Measurements from ENCODE around the gene PDE4D.

DNA sequence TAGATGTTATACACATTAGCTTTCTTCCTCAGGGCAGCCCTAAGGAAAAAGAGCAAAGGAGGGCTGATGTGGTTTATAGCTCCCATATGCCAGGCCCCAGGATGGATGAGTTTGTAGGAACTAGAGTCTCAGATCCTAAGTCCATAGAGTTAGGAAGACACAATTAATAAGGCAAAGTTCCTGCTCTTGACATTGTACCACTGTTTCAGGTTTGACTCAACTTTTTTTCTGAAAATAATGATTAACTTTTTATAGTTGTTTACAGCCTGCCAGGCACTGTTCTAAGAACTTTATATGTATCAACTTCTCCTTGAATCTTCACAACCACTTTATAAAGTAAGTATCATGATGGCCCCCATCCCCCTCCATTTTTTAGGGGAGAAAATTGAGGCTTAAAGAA lies 339.5 kb downstream of the PDE4D start:
- TF ChIP-seq, protein P1, sequence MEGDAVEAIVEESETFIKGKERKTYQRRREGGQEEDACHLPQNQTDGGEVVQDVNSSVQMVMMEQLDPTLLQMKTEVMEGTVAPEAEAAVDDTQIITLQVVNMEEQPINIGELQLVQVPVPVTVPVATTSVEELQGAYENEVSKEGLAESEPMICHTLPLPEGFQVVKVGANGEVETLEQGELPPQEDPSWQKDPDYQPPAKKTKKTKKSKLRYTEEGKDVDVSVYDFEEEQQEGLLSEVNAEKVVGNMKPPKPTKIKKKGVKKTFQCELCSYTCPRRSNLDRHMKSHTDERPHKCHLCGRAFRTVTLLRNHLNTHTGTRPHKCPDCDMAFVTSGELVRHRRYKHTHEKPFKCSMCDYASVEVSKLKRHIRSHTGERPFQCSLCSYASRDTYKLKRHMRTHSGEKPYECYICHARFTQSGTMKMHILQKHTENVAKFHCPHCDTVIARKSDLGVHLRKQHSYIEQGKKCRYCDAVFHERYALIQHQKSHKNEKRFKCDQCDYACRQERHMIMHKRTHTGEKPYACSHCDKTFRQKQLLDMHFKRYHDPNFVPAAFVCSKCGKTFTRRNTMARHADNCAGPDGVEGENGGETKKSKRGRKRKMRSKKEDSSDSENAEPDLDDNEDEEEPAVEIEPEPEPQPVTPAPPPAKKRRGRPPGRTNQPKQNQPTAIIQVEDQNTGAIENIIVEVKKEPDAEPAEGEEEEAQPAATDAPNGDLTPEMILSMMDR (conservative IDR thresholded peaks at IDR 0.05; ENCODE audit: low read depth, low read length), result no peak
- TF ChIP-seq POLR2A (IDR thresholded peaks at IDR 0.05; ENCODE audit: low read depth, low read length) (no peak), RFX5 (IDR thresholded peaks at IDR 0.05; ENCODE audit: low read depth, low read length) (no peak), BHLHE40 (IDR thresholded peaks at IDR 0.05; ENCODE audit: low read depth, low read length) (no peak), FOS (IDR thresholded peaks at IDR 0.05; ENCODE audit: low read depth, low read length) (no peak), CEBPB (IDR thresholded peaks at IDR 0.05; ENCODE audit: low read depth, low read length) (no peak), CHD1 (IDR thresholded peaks at IDR 0.05; ENCODE audit: low read depth, low read length) (no peak), USF2 (IDR thresholded peaks at IDR 0.05; ENCODE audit: low read depth, low read length) (no peak), NFE2L2 (IDR thresholded peaks at IDR 0.05; ENCODE audit: low read depth, low read length) (no peak), MAZ (IDR thresholded peaks at IDR 0.05; ENCODE audit: borderline replicate concordance, low read depth, low read length) (no peak)
- TF ChIP-seq, protein P2, sequence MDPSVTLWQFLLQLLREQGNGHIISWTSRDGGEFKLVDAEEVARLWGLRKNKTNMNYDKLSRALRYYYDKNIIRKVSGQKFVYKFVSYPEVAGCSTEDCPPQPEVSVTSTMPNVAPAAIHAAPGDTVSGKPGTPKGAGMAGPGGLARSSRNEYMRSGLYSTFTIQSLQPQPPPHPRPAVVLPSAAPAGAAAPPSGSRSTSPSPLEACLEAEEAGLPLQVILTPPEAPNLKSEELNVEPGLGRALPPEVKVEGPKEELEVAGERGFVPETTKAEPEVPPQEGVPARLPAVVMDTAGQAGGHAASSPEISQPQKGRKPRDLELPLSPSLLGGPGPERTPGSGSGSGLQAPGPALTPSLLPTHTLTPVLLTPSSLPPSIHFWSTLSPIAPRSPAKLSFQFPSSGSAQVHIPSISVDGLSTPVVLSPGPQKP (IDR thresholded peaks at IDR 0.05; ENCODE audit: borderline replicate concordance, low read depth, low read length), result no peak

Measured in IMR-90 (cell line).